Neural cell (in vitro differentiated cells): ENCODE results near the gene BNC2. TPM values are rescaled to one million over a fixed set of nuclear protein-coding genes. Genes with fewer than 3 reads are reported as not detected.

Source experiments
- H2AFZ ChIP-seq: fragments of 200-600, 300-800 bp; sonication (generic), shearing (Covaris generic); 2 replicates; pipeline ENCODE4 v1.6.0; 2014; ENCODE audit warnings: low read depth, mild to moderate bottlenecking, antibody characterized with exemption, low read length, moderate library complexity
- H3F3A ChIP-seq: fragments of 200-600 bp; shearing (Covaris generic); 2 replicates; pipeline ENCODE4 v1.6.1; 2016; ENCODE audit warnings: mild to moderate bottlenecking, moderate library complexity, mixed read lengths, antibody characterized with exemption, low read length; ENCODE audit not compliant: insufficient read depth, poor library complexity, severe bottlenecking
- H3K27ac ChIP-seq: fragments of 200-600, 300-800 bp; sonication (generic), shearing (Covaris generic); 2 replicates; pipeline ENCODE4 v1.5.1; 2014; ENCODE audit warnings: mild to moderate bottlenecking, low read length, moderate library complexity
- H3K27me3 ChIP-seq: fragments of 300-800, 200-600 bp; sonication (generic), shearing (Covaris generic); 2 replicates; pipeline ENCODE4 v1.6.0; 2014; ENCODE audit warnings: mild to moderate bottlenecking, low read depth, low read length, moderate library complexity; ENCODE audit not compliant: insufficient read depth
- H3K36me3 ChIP-seq: fragments of 300-800, 200-600 bp; sonication (generic), shearing (Covaris generic); 2 replicates; pipeline ENCODE4 v1.5.1; 2014; ENCODE audit warnings: mild to moderate bottlenecking, antibody characterized with exemption, low read length, moderate library complexity; ENCODE audit not compliant: insufficient read depth
- H3K4me2 ChIP-seq: fragments of 300-800, 200-600 bp; sonication (generic), shearing (Covaris generic); 2 replicates; pipeline ENCODE4 v1.6.0; 2014; ENCODE audit warnings: mild to moderate bottlenecking, low read length
- H3K4me3 ChIP-seq: fragments of 300-800, 200-600 bp; sonication (generic), shearing (Covaris generic); 2 replicates; pipeline ENCODE4 v1.5.1; 2014; ENCODE audit warnings: mild to moderate bottlenecking, low read length, moderate library complexity
- H3K79me2 ChIP-seq: fragments of 200-600 bp; shearing (Covaris generic); replicated peaks from 2 replicates; pipeline ENCODE4 v1.6.0; 2014; ENCODE audit warnings: mild to moderate bottlenecking, low read length, moderate library complexity; ENCODE audit not compliant: insufficient read depth
- H3K9ac ChIP-seq: fragments of 300-800, 200-600 bp; sonication (generic), shearing (Covaris generic); 2 replicates; pipeline ENCODE4 v1.6.1; 2016; ENCODE audit warnings: mild to moderate bottlenecking, low read length, mixed read lengths
- H3K9me2 ChIP-seq: fragments of 200-600 bp; shearing (Covaris generic); 2 replicates; pipeline ENCODE4 v1.6.1; 2016; ENCODE audit warnings: mild to moderate bottlenecking, low read length, mixed read lengths; ENCODE audit not compliant: insufficient read depth
- H3K9me3 ChIP-seq: fragments of 200-600, 300-800 bp; sonication (generic), shearing (Covaris generic); 2 replicates; pipeline ENCODE4 v1.6.1; 2016; ENCODE audit warnings: mild to moderate bottlenecking, mixed run types, low read length, moderate library complexity, mixed read lengths
- H4K20me1 ChIP-seq: fragments of 200-600 bp; shearing (Covaris generic); 2 replicates; pipeline ENCODE4 v1.6.1; 2016; ENCODE audit warnings: mild to moderate bottlenecking, mixed run types; ENCODE audit not compliant: insufficient read depth
- CTCF ChIP-seq: fragments of 450-650 bp; IDR thresholded peaks from 2 replicates; pipeline ENCODE4 v1.5.1; 2014; ENCODE audit warnings: antibody characterized with exemption, mild to moderate bottlenecking, moderate library complexity; ENCODE audit not compliant: poor library complexity, severe bottlenecking
- EP300 ChIP-seq: fragments of 450-650 bp; conservative IDR thresholded peaks from 2 replicates; pipeline ENCODE4 v1.6.1; 2014; ENCODE audit warnings: antibody characterized with exemption, mild to moderate bottlenecking, moderate library complexity; ENCODE audit not compliant: poor library complexity, severe bottlenecking
- EZH2 ChIP-seq: fragments of 200-600, 300-800 bp; shearing (Covaris generic), sonication (generic); IDR thresholded peaks from 2 replicates; pipeline ENCODE4 v1.6.1; 2014; ENCODE audit warnings: antibody characterized with exemption, low read length, borderline replicate concordance, mild to moderate bottlenecking; ENCODE audit not compliant: insufficient read depth, poor library complexity, severe bottlenecking
- MXI1 ChIP-seq: fragments of 450-650 bp; conservative IDR thresholded peaks from 2 replicates; pipeline ENCODE4 v1.6.1; 2014; ENCODE audit warnings: antibody characterized with exemption, mild to moderate bottlenecking; ENCODE audit not compliant: poor library complexity, severe bottlenecking
- POLR2AphosphoS5 ChIP-seq: IDR thresholded peaks from 2 replicates; pipeline ENCODE4 v1.6.1; 2012
- RAD21 ChIP-seq: fragments of 450-650 bp; conservative IDR thresholded peaks from 2 replicates; pipeline ENCODE4 v1.6.1; 2014; ENCODE audit warnings: antibody characterized with exemption, mild to moderate bottlenecking, moderate library complexity
- REST ChIP-seq: IDR thresholded peaks from 2 replicates; pipeline ENCODE4 v1.6.1; 2012; ENCODE audit warnings: borderline replicate concordance
- SMC3 ChIP-seq: fragments of 450-650 bp; conservative IDR thresholded peaks from 2 replicates; pipeline ENCODE4 v1.6.1; 2014; ENCODE audit warnings: antibody characterized with exemption, mild to moderate bottlenecking, moderate library complexity; ENCODE audit not compliant: poor library complexity
- TAF1 ChIP-seq: IDR thresholded peaks from 2 replicates; pipeline ENCODE4 v1.6.1; 2012; ENCODE audit warnings: low read depth
- polyA plus RNA-seq: library from polyadenylated mRNA; depleted of rRNA; stranded (reverse); fragments of >200 nt; gene quantifications from 2 replicates; pipeline ENCODE4 v1.2.3, GENCODE V29; 2014

Gene BNC2
- polyA plus RNA-seq, 1 donor from 2014 or later, result 1.3 TPM

GRCh38 chr9:16619402-16619801 is 251.1 kb downstream of the BNC2 start:
- H3K27ac ChIP-seq, result no peak overlapping the region
- TF ChIP-seq EZH2, result no peak
- TF ChIP-seq POLR2AphosphoS5, result no peak
- TF ChIP-seq CTCF, result no peak
- no peak for TF ChIP-seq RAD21
- no peak for TF ChIP-seq MXI1
- TF ChIP-seq EP300, result no peak
- TF ChIP-seq SMC3, result no peak
- no peak for TF ChIP-seq TAF1
- TF ChIP-seq REST, result no peak
- no peaks in the 10 kb centered on the region for H3F3A ChIP-seq
- H3K36me3 ChIP-seq, result no peaks in the 10 kb centered on the region
- H3K9ac ChIP-seq, result no peak overlapping the region
- no peaks in the 10 kb centered on the region for H3K79me2 ChIP-seq
- H4K20me1 ChIP-seq, result no peaks in the 10 kb centered on the region
- no peak overlapping the region for H2AFZ ChIP-seq
- no peak overlapping the region for H3K4me2 ChIP-seq
- H3K9me2 ChIP-seq, result no peaks in the 10 kb centered on the region
- no peaks in the 10 kb centered on the region for H3K9me3 ChIP-seq
- H3K4me3 ChIP-seq, result no peak overlapping the region
- no peaks in the 10 kb centered on the region for H3K27me3 ChIP-seq

GRCh38 chr9:16618524-16618923 is 251.9 kb downstream of the BNC2 start:
- Histone ChIP-seq H3K9me3 (no peaks in the 10 kb centered on the region), H3K4me2 (no peak overlapping the region), H3K27ac (no peak overlapping the region), H3F3A (no peaks in the 10 kb centered on the region), H3K79me2 (no peaks in the 10 kb centered on the region), H3K9me2 (no peaks in the 10 kb centered on the region), H3K36me3 (no peaks in the 10 kb centered on the region), H3K9ac (no peak overlapping the region), H3K27me3 (no peaks in the 10 kb centered on the region), H2AFZ (no peak overlapping the region), H3K4me3 (no peak overlapping the region), H4K20me1 (no peaks in the 10 kb centered on the region)
- no peak for TF ChIP-seq EP300
- TF ChIP-seq POLR2AphosphoS5, result no peak
- no peak for TF ChIP-seq REST
- TF ChIP-seq EZH2, result no peak
